Stimulated activated CD8-positive, alpha-beta memory T cell treated with anti-CD3 and anti-CD28 coated beads, Interleukin-12 subunit alpha, Interleukin-12 subunit beta, amount 100 ng/mL, for 1 hour (primary cell): ENCODE results near the gene MT1G.
"Not testable (repeated sequence)": the region's sequence is repeated elsewhere in the genome, so short reads cannot be mapped to it uniquely, and the experiment has no call there.

Source experiments
- DNase-seq: peaks from one replicate; pipeline ENCODE4 v3.0.0-alpha.2; 2020; ENCODE audit warnings: low read depth

Gene MT1G

GRCh38 chr16:56684926-56685590 lies 17.2 kb upstream of the MT1G start:
- DNase-seq, result no peak

GRCh38 chr16:56684256-56684925 lies 16.5 kb upstream of the MT1G start:
- no peak for DNase-seq

GRCh38 chr16:56683424-56684172 lies 15.7 kb upstream of the MT1G start:
- no peak for DNase-seq

- no peak for DNase-seq
Measured at GRCh38 chr16:56682703-56683397, 15.0 kb upstream of the MT1G start.

- peak; percentile 76 for DNase-seq
Measured at GRCh38 chr16:56681939-56682702, 14.3 kb upstream of the MT1G start, which contains the start of gene MT1X. MT1X (plus strand) TSS chr16:56682470; CDS start chr16:56682541, 71 bp downstream.

GRCh38 chr16:56679818-56680217 lies 12.0 kb upstream of the MT1G start:
- DNase-seq, result no peak

- no peak for DNase-seq
Measured at GRCh38 chr16:56679078-56679730, 11.3 kb upstream of the MT1G start.

- DNase-seq, result no peak
Measured at GRCh38 chr16:56677474-56677873, 9.6 kb upstream of the MT1G start.

- no peak for DNase-seq
Measured at GRCh38 chr16:56675685-56676210, 7.9 kb upstream of the MT1G start.

- DNase-seq, result not testable (repeated sequence)
Measured at GRCh38 chr16:56674570-56674969, 6.7 kb upstream of the MT1G start.

- no peak for DNase-seq
Measured at GRCh38 chr16:56673921-56674320, 6.1 kb upstream of the MT1G start.

GRCh38 chr16:56672761-56673536 lies 5.1 kb upstream of the MT1G start:
- DNase-seq, result no peak

- not testable (repeated sequence) for DNase-seq
Measured at GRCh38 chr16:56672171-56672570, 4.3 kb upstream of the MT1G start.

- not testable (repeated sequence) for DNase-seq
Measured at GRCh38 chr16:56671691-56672090, 3.8 kb upstream of the MT1G start.

- no peak for DNase-seq
Measured at GRCh38 chr16:56670620-56670934, 2.7 kb upstream of the MT1G start.

- no peak for DNase-seq
Measured at GRCh38 chr16:56669840-56670619, 2.2 kb upstream of the MT1G start.

- DNase-seq, result no peak
Measured at GRCh38 chr16:56669005-56669839, 1.4 kb upstream of the MT1G start, which contains the start of gene MT1H. MT1H (plus strand) TSS chr16:56669814; CDS start chr16:56669885, 71 bp downstream.
